AG08395 (cell line): ENCODE data around the gene NUDT13.

Experiments used
- DNase-seq: peaks from one replicate; pipeline ENCODE4 v3.0.0; 2012; ENCODE audit warnings: mixed read lengths, low spot score

Gene NUDT13

DNA sequence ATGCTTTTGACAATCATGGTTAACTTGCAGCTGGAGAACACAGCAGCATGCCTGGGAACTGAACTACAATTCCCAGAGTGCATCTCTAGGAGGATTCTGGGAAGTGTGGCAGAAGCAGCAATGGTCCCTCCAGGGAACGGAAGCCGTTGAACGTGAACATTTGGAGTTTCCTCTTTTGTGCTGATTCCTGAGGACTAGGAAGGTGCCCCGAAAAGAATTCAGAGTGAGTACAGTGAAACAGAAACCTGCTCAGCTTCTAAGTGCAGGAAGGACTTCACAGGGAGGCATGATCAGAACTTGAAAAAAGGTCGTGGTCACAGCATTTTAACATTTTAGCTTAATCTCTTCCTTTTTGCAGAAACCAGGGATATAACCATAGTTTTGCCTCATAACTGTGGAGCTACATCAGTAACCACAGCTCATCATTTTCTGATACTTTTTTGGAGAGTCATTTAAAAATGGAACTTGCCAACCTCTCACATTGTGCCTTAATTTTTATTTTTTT, at the start of gene NUDT13:
Gene NUDT13, plus strand, starts transcription at position 111 of the 505 bp plus-strand sequence. CDS start 3,911 bp downstream, outside the sequence.
- peak; percentile 81 for DNase-seq

DNA sequence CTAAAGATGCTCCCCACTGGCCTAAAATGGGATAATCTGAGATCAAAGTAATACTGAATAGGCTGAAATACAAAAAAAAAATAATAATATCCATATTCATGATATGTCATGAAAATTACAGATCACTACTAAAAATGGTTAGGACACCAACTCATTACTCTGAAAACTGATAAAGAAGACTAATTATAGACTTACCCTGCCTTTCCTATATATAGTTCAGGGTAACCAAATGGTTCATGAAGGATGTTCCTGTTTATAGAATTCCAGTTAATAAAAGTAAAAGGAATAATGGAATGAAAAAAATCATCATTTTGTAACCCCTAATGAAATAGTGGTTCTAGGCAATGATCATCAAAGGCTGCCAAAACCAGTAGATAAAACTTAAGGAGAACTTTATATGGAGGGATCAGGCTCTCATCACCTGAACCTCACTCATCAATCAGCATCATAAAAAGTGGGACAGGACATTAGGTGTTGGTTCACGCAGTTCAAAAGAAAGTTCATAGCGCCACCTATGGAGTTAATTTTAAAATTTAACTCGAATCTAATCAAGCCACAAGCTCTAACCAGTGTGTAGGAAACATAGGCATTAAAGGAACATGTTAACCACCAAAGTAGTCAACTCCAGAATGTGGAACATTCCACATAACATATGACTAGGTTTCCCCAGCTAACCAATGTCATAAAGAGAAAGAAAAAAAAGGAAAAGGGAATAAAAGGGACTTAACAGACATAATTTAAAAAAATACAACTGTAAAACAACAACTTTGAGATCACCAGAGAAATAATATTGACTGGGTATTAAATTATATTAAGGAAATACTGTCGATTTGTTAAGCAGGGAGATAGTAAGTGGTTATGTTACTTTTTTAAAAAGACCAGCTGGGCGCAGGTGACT, 49.3 kb upstream of the NUDT13 start:
- DNase-seq, result peak; percentile 34

DNA sequence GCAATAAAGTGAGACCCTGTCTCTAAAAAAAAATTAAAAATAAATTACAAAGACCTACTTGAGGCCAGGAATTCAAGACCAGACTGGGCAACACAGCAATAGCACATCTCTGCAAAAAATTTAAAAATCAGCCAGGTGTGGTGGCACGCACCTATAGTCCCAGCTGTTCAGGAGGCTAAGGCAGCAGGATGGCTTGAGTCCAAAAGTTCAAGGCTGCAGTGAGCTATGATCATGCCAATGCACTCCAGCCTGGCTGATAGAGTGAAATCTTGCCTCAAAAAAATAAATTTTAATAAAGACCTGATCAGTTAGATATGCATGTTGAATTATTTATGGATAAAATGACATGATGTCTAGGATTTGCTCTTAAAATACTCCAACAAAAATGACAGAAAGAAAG, 48.5 kb upstream of the NUDT13 start:
- no peak for DNase-seq

DNA sequence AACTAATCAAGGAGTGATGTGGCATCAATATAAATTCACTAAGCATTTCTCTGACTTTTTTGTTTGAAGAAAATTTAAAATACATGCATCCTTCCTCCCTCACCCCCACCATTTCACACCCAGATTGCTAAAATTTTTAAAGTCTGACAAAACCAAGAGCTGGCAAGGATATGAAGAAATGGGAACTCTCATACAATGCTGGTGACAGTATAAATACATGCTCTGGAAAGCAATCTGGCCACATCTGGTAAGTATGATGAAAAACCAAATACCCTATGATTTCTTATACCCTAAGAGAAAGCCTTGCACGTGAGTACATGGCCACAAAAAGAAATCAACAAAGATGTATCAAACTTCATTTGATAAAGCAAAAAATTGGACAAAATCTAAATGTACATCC, 44.8 kb upstream of the NUDT13 start:
- no peak for DNase-seq

DNA sequence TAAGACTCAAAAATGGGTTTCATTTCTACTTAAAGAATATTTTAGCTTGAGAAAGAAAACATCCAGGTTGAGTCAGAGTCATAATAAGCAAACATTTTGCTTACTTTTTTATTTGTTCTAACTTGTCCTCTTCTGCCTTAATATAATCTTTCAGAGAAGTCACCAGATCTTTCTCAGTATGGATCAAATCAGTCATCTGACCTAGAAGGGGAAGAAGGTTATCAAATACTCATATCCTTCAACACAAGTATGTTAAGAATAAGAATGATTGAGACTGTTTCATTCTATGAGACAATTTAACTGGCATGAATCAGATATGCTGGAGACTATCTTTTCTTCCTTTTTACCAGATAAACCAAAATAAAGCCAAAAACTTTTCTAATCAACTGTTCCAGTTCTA, 36.6 kb upstream of the NUDT13 start:
- DNase-seq, result no peak

DNA sequence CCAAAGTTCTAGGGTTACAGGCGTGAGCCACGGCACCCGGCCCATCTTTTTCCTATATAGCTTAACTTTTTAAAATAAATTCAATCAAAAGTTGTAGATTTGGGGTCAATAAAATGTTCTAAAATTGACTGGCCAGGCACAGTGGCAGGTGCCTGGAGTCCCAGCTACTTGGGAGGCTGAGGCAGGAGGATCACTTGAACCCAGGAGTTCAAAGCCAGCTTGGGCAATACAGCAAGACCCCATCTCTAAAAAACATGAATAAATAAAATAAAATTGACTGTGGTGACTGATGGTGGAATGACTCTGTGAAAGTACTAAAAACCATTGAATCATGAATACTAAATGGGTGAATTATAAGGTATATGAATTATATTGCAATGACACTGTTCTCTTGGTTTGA, 34.4 kb upstream of the NUDT13 start:
- DNase-seq, result no peak

DNA sequence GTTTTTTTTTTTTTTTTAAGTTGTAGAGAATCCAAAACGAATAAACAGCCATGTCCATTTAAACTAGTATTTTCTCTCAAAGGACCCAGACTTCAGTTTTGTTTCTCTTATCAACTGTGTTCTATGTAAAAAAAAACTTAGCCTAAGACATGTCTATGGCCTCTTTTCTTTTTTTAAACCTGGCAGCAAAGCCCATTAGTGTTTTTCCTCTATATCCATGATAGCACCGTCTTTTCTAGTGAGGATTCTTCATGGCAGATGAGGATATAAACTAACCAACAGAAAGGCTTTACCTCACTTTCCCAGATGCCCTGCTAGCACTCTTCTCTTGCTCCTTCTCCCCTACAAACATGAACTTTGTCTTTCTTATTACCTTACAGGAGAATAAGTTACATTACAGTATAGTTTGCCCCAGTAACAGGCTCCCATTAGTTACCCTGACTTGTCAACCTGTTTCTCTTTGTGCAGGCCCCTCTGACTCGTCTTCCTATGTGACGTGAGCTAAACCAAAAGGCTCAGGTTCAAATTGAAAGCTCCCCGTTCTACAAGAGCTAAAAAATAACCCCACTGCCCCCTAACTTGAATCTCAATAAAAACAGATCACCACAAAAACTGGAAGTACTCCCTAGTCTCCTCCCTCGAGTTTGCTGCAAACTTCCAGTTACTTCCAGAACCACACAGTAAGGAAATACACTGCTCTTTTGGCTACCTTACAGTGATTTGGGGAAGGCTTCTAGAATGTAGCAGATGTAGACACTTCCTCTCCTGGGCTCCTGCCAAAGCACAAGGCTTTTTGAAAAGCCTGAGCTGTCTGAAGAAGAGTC, 33.7 kb upstream of the NUDT13 start:
- DNase-seq, result peak; percentile 67

DNA sequence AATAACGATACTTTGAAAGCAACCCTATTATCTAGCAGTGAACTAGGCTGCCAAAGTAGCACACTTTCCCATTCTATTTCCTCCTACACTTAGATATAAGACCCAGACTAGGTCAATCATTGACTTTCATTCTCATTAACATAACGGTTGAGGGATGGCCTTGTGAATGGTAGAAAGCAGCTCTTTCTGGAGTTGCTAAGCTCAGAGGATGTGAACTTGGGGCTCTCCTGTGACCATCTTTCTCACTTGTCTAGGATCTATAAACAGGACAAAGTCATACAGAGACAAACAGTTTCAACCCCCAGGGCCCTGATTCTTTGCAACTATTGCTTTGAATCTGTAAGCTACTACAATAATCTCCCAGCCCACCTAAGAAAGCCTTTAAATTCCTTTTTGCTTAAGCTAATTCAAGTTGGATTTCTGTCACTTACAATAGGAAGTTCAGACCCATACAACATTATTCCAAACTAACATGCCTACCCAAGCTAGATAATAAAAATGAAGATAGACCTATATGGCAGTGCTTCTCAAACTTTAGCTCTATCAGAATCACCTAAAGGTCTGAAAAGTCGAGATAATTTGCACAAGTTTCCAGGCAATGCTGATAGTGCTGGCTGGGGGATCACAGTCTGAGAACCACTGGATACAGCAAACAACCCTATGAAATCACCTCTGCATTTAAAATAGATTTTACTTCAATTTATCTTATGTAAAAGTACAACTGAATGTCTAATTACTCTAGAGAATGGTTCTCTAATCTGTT, 30.3 kb upstream of the NUDT13 start:
- no peak for DNase-seq

DNA sequence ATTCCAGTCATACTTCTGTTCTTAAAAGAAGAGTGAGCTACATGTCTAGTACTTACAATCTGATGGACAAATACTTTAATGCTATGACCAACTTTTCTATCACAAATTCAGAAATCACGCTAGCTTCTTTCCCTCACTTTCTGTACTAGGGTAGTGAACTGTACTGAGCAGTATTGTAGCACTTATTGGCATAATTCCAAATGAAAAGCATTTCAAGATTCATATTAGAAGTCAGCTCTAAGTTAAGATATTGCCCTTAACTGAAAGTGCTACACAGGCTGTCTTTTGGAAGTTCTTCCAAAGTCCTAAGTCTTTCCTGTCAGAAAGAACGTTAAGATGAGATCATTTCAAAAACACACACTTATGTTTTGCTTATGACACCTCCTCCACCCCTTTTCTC, 27.0 kb upstream of the NUDT13 start:
- no peak for DNase-seq

DNA sequence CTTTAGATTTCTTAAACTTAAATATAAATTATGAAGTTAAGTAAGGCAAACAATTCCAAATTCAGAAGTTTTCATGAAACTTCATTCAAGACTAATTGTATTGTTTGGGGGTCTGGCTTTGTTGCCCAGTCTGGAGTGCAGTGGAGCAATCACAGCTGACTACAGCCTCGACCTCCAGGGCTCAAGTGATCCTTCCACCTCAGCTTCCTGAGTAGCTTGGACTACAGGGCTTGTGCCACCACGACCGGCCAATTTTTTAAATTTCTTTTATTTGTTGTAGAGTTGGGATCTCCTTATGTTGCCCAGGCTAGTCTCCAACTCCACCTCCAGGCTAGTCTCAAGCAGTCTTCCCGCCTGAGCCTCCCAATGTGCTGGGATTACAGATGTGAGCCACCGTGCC, 26.0 kb upstream of the NUDT13 start:
- DNase-seq, result no peak

DNA sequence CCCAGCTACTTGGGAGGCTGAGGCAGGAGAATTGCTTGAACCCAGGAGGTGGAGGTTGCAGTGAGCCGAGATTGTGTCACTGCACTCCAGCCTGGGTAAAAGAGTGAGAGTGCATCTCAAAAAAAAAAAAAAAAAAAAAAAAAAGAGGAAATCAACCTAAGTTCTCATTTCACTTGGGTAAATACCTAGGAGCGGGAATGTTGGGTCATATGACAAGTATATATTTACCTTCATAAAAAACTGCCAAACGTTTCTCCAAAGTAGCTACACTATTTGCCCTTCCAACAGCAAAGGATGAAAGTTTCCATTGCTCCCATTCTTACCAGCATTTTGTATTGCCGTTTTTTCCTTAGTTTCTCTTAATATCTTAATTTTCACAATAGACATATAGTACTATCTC, 23.4 kb upstream of the NUDT13 start:
- no peak for DNase-seq

DNA sequence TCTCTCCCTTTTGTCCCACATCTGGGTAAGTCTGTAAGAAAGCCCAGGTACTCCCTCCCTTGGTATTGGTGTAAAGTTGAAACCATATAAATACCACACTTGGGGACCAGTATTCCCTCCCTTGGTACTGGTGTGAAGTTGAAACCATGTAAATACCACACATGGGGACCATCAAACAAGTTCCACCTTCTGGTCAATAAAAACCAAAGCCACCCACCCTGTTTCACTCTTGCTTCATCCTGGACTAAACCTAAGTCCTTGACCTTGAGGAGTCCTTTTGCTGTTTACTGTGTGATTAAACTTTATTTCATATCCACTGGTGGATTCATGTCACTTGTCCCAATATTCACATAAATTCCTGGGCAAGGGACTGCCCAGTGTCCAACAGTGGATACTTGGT, 22.0 kb upstream of the NUDT13 start:
- DNase-seq, result no peak

DNA sequence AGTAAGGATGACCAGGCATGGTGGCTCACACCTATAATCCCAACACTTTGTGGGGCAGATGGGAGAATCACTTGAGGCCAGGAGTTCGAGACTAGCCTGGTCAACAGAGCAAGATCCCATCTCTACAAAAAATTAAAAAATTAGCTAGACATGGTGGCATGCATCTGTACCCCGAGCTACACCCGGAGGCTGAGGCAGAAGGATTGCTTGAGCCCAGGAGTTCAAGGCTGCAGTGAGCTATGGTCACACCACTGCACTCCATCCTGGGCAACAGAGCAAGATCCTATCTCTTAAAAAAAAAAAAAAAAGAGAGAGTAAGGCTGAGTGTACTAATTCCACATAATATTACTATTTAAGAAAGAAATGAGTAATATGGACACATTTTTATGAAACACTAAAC, 17.4 kb upstream of the NUDT13 start:
- no peak for DNase-seq

DNA sequence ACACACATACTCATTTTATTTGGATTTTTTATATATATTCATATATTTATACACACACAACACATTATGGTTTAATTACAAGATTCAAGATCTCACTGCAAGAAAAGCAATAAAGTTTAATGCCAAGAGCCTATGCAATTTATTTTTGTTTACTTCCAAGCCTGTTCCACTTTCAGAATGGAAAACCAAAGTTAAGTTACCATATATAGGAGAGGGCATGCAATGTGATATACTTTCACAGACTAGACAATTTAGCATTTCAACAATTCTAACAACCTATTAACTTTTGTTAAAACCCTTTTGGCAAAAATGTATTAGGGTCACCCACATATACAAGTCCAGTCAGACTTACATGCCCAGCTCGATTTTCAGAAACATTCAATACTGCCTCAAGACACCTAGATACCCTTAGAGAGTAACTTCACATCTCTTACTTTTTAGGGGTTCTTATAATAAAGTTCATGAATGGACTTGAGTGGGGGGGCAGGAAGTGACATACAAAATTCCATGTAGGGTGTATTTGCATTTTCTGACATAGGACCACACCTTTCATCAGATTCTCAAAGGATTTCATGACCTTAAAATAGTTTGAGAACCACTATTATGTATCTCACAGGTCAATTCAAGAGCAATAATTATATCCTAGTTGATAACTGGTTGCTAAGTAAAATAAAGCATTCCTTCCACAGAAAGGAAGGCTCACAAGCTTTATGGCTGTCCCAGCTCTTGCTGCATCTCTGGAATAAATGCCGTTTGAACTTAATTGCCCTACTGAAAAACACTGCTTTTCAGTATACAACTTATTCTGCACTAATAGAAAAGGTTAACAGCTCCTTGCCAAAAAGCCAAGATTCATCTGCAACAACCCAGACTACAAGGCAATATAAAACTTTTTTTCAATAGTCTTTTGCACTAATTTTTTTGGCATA, 16.1 kb upstream of the NUDT13 start:
- DNase-seq, result no peak

DNA sequence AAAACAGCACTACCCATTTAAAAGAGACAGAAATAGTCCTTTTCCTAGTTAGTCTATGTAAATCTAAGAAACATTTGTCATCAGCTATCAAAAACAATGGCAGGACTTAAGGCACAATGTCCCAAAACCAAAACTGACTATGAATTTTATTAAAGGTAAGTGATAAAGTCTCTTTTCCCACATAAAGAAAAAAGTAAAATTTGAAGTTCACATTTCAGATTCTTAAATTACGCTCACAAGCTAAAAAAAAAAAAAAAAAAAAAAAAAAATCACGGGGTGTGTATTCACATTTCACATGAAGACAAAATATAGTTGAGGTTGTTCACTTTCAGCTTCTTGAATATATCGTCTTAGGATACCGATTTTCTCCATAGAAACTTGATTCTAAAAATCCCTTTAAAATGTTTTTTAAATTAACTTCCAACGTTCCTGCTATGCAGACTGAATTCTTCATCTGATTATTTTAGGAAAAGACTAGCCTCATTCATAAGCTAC, 15.2 kb upstream of the NUDT13 start:
- DNase-seq, result no peak

DNA sequence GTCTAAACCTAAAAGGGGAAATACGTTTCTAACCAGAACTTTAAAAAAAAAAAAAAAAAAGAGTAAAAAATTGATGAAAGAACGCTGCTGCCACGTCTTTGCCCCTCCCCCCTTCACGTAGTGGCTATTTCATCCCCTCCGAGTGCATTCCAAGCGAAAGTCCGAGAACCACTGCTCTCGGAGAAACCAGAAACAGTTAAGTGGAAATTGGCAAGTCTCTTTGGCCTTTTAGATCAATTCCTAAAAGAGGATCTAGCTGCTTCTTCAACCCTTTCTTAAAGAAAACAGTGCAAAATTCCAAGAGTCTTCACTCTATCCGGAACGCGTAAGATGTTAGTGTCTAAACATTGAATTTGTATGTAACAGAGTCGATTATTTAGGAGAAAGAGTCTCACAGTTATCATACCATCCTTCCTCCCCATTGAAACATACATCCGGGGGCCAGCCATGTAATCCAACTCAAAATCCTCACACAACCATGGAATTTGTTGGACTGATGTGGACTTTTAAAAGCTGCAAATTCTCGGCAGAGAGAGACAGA, 14.7 kb upstream of the NUDT13 start:
- peak; percentile 56 for DNase-seq

DNA sequence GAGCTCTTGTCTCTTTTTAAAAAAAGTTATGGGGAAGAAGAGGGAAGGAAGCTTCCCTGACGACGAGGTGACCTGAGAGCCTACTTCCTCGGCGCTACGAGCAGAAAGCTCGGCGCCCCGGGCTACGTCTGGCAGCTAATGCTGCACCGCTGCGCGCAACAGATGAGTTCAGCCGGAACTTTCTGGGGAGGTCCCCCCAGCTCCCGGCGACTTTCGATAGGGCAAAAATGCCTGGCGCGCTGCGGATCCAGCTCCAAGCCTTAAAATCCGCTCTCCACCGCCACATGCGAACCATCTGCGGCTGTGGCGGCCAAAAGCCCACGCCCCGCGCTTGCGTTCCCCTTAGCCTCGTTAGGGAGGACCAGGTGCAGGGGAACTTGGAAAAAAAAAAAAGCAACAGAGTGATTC, 14.2 kb upstream of the NUDT13 start:
- DNase-seq, result peak; percentile 65

DNA sequence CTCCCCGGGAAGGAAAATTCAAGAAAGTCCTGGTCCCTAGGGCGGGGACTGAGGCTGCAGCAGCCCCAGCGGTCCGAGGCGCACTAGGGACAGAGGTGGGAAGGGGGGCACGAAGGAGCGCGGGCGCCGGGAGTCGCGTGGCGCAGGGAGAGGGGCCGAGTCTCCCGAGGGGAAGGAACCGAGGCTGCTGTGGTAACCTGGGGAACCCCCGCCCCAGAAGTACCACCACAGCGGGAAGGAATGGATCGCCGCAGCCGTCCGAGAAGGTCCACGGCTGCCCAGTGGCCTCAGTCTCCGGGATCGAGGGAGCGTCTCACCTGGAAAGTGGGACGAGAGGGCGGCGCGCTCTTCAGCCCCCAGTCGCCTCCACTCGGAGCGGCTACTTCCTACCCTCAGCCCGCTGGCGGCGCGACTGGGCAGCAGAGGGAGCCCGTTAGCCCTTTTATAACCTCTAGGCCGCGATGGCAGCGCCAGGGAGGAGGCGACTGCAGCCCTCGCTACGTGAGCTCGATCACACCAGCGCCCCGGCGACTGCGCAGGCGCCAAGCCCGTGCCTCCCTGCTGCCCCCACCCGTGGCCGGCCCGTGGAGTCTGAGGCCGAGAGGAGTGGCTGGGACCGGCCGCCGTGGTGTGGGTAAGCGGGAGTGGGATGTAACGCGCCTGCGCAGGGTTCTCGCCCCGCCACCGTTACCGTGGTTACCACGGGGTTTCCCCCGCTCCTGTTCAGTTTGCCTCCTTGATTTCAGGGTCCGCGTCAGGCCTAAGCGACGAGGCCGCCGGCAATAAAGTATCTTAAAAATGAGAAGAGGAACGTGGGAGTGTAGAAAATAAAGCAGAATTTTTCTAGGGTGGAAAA, 13.6 kb upstream of the NUDT13 start, which contains the start of gene P4HA1:
Gene P4HA1, minus strand, starts transcription at position 418 of the 856 bp plus-strand sequence. CDS start 21,983 bp downstream, outside the sequence.
- DNase-seq, result peak; percentile 99

DNA sequence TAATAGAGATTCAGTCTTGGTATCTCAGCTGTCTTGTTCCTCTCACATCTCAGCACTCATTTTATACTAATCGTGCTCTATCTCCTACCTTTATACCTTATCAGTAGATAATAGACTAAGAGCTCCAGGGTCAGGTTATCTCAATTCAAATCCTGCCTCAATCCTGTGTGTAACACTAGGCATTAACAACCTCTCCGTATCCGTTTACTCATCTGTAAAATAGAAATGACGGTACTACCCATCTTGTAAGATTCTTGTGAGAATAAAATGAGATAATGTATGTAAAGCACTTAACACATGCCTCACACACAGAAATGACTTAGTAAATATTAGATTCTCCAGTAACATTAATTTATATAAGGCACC, 13.0 kb upstream of the NUDT13 start:
- DNase-seq, result no peak

DNA sequence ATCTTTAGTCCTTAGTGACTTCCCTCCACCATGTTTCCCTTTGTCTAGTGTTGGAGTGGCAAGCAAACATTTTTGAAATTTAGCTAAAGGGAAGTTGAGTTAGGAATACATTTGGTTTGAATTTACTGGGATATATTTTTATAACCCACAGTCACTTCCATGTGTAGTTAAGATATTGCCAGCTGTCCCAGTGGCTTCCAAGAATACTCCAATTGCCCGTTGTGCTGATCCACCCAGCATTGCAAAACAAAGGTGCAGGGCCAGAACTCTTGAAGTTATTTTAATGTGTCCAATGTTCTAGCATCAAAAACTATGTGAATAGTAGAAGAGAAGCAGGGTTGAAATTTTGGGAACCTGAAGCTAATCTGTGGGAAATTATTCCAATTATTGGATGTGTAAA, 11.1 kb upstream of the NUDT13 start:
- no peak for DNase-seq
